ENCODE measurements around the gene HAT1. TPM values are rescaled to one million over a fixed set of nuclear protein-coding genes. Genes with fewer than 3 reads are reported as not detected.
"Not testable (repeated sequence)": the region's sequence is repeated elsewhere in the genome, so short reads cannot be mapped to it uniquely, and the experiment has no call there.

The HAT1 gene
- total and polyA plus RNA-seq, 5 experiments from 2014 or later: 29.8 to 68.8 (median 65.7) TPM

DNA sequence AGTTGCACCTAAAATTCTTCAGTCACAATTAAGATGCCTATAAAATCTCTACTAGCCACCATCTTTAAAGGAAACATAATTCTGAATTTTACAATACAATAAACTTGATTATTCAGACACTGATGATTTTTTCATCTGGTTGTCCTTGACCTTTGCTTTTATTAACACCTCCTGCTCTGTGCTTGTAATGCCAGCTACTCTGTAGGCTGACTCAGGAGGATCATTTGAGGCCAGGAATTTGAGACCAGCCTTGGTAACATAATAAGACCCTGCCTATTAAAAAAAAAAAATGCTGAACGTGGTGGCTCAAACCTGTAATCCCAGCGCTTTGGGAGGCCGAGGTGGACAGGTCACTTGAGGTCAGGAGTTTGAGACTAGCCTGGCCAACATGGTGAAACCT is 38.3 kb downstream of the HAT1 start:
- no peak for ATAC-seq
- Mint-ChIP-seq H3K4me1 (peaks cover 8 to 54% (median 36%) of the 10 kb centered on the region in 4 donors), H3K9me3 (no peaks in the 10 kb centered on the region), H3K36me3 (peaks cover 0 to 26% (median 1%) of the 10 kb centered on the region in 3 donors), H3K4me3 (no peak overlapping the region), H3K27ac (no peak overlapping the region), H3K27me3 (no peaks in the 10 kb centered on the region)
- DNase-seq: no peak
- POLR2A ChIA-PET: no interaction called here

DNA sequence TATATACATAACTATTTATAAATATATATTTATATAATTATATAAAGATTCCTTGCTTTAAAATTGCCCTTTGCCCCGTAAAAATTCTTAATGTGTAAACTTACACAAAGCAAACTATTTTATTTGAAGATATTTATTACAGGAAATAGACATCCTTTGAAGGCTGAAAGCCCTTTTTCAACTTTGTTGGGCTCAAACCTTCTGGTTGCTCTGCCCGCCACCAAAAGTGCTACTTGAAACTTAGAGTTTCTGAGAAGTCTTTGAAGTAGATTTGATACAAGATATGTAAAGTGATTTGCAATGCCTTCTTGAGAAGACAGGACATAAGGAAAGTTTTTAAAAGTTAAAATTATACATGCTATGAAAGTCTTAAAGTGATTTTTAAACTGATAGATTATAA is 40.9 kb downstream of the HAT1 start:
- Mint-ChIP-seq H3K27me3 (no peaks in the 10 kb centered on the region), H3K4me1 (peaks cover 4 to 45% (median 36%) of the 10 kb centered on the region in 4 donors), H3K9me3 (no peaks in the 10 kb centered on the region), H3K4me3 (peak overlapping the region in 2 of 10 donors; percentile 27 to 43), H3K36me3 (peaks cover 7 to 32% (median 17%) of the 10 kb centered on the region in 3 donors), H3K27ac (peak overlapping the region in 1 of 10 donors; percentile 57)
- DNase-seq: peak in 2 of 10 donors; percentile 6 to 8
- POLR2A ChIA-PET: no interaction called here
- ATAC-seq: peak in 1 of 2 donors; percentile 38

DNA sequence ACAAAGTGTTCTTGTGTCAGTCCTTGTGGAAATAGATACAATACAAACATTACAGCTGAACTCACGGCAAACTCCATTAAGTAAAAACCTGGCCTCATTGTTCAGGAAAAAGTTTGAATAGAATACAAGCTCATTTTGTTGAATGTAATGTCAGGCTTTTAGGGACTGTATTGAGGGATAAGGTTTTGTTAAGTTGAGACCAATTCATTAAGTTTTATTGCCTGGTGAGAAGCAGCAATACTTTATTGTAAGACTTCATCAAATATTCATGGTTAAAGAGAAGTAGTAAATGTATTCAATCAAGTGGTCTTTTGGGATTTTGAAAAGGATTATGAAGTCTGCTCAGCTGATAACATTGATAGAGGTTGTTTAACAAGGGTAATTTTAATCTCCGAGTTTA is 42.0 kb downstream of the HAT1 start:
- H3K27ac Mint-ChIP-seq: peak overlapping the region in 2 of 10 donors; percentile 22 to 29
- H3K4me3 Mint-ChIP-seq: no peak overlapping the region
- no peaks in the 10 kb centered on the region for H3K27me3 Mint-ChIP-seq
- H3K36me3 Mint-ChIP-seq: peaks cover 7 to 37% (median 17%) of the 10 kb centered on the region in 3 donors
- DNase-seq (no peak), ATAC-seq (no peak)
- H3K4me1 Mint-ChIP-seq: peaks cover 4 to 40% (median 34%) of the 10 kb centered on the region in 4 donors
- POLR2A ChIA-PET: no interaction called here
- H3K9me3 Mint-ChIP-seq: no peaks in the 10 kb centered on the region

GRCh38 chr2:171965238-171965637 is 43.0 kb downstream of the HAT1 start:
- H3K4me1 Mint-ChIP-seq: peaks cover 4 to 34% (median 29%) of the 10 kb centered on the region in 4 donors
- peaks cover 7 to 37% (median 22%) of the 10 kb centered on the region in 3 donors for H3K36me3 Mint-ChIP-seq
- POLR2A ChIA-PET: no interaction called here
- ATAC-seq: peak in 1 of 2 donors; percentile 22
- no peaks in the 10 kb centered on the region for H3K27me3 Mint-ChIP-seq
- no peaks in the 10 kb centered on the region for H3K9me3 Mint-ChIP-seq
- no peak overlapping the region for H3K4me3 Mint-ChIP-seq
- no peak overlapping the region for H3K27ac Mint-ChIP-seq
- no peak for DNase-seq

DNA sequence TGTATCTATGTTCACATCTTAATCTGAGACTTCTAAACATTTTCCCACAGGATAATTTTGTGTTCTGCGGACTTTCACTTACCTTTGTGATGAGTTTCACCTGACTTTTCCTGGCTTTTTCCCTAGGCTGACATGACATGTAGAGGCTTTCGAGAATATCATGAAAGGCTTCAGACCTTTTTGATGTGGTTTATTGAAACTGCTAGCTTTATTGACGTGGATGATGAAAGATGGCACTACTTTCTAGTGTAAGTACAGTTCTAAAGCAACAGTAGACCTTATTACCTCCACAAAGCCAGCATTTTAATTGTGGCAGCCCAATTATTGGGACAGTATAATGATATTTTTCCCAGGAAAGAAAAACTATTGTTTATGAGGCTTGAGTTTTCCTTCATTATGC is 43.4 kb downstream of the HAT1 start:
- H3K4me3 Mint-ChIP-seq: no peak overlapping the region
- H3K27ac Mint-ChIP-seq: no peak overlapping the region
- H3K27me3 Mint-ChIP-seq: no peaks in the 10 kb centered on the region
- ATAC-seq: peak; percentile 39 to 58
- no peaks in the 10 kb centered on the region for H3K9me3 Mint-ChIP-seq
- DNase-seq: peak in 1 of 10 donors; percentile 12
- peaks cover 7 to 38% (median 22%) of the 10 kb centered on the region in 3 donors for H3K36me3 Mint-ChIP-seq
- POLR2A ChIA-PET: interaction anchor here (0.9 kb wide), 1 partner anchor 43 kb away, joined by 3 read pairs; no protein-coding TSS in a partner anchor
- peaks cover 4 to 34% (median 29%) of the 10 kb centered on the region in 4 donors for H3K4me1 Mint-ChIP-seq

DNA sequence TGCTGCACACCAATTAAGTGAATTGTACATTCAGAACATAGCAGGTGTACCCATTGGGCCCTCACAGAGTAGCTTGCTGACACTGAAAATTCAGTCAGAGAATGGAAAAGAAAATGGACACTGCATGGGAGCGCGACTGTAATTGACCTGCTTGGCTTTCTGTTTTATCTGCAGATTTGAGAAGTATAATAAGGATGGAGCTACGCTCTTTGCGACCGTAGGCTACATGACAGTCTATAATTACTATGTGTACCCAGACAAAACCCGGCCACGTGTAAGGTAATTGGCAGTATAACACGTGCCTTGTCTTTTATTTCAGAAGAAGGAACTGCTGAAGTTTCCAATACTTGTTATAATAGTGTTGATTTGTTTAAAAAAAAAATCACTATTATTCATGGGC is 44.0 kb downstream of the HAT1 start:
- no peak for DNase-seq
- Mint-ChIP-seq H3K27ac (no peak overlapping the region), H3K4me3 (no peak overlapping the region), H3K27me3 (no peaks in the 10 kb centered on the region), H3K36me3 (peaks cover 7 to 42% (median 22%) of the 10 kb centered on the region in 3 donors), H3K4me1 (peaks cover 4 to 32% (median 25%) of the 10 kb centered on the region in 4 donors), H3K9me3 (no peaks in the 10 kb centered on the region)
- ATAC-seq: no peak
- POLR2A ChIA-PET: interaction anchor here (0.9 kb wide), 1 partner anchor 43 kb away, joined by 3 read pairs; no protein-coding TSS in a partner anchor

GRCh38 chr2:171966688-171967087 is 44.4 kb downstream of the HAT1 start:
- Mint-ChIP-seq H3K27ac (no peak overlapping the region), H3K4me1 (peaks cover 4 to 30% (median 23%) of the 10 kb centered on the region in 4 donors), H3K9me3 (no peaks in the 10 kb centered on the region), H3K4me3 (no peak overlapping the region), H3K36me3 (peaks cover 7 to 44% (median 26%) of the 10 kb centered on the region in 3 donors), H3K27me3 (no peaks in the 10 kb centered on the region)
- POLR2A ChIA-PET: no interaction called here
- no peak for ATAC-seq
- DNase-seq: no peak

GRCh38 chr2:171968509-171968908 is 46.2 kb downstream of the HAT1 start:
- ATAC-seq (no peak), DNase-seq (no peak)
- peaks cover 7 to 59% (median 35%) of the 10 kb centered on the region in 3 donors for H3K36me3 Mint-ChIP-seq
- no peaks in the 10 kb centered on the region for H3K27me3 Mint-ChIP-seq
- H3K4me3 Mint-ChIP-seq: no peak overlapping the region
- peak overlapping the region in 1 of 10 donors; percentile 4 for H3K27ac Mint-ChIP-seq
- H3K9me3 Mint-ChIP-seq: no peaks in the 10 kb centered on the region
- H3K4me1 Mint-ChIP-seq: peaks cover 8 to 27% (median 21%) of the 10 kb centered on the region in 4 donors
- POLR2A ChIA-PET: no interaction called here

DNA sequence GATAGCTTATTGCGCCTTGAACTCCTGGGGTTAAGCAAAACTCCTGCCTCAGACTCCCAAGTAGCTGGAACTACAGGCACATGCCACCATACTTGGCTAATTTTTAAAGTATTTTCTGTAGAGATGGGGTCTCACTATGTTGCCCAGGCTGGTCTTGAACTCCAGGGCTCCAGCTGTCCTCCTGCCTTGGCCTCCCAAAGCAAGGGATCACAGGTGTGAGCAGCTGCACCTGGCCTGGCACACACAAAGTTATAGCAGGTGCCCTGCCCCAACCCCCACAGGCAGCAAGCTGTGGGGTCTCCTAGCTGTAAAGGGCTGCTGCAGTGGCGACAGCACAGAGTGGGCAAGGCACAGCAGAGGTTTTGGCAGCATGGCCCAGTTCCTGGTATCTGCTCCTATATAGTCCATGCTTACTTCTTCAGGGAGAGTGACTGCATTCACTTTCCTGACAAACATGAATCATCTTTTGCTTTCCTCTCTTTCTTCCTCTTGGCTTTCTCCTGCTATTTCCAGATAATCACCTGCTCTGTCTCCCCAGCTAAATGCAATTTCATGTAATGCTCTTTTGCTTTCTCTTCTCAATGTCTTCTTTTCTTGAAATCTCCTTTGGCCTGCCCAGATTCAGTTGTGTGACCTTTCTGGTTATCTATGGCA is 50.2 kb downstream of the HAT1 start:
- Mint-ChIP-seq H3K27me3 (no peaks in the 10 kb centered on the region), H3K9me3 (no peaks in the 10 kb centered on the region), H3K36me3 (peaks cover 12 to 76% (median 41%) of the 10 kb centered on the region in 3 donors), H3K4me3 (no peak overlapping the region), H3K4me1 (peaks cover 3 to 8% (median 4%) of the 10 kb centered on the region in 4 donors), H3K27ac (peak overlapping the region in 3 of 10 donors; percentile 24 to 26 (median 26))
- ATAC-seq: no peak
- DNase-seq: no peak
- POLR2A ChIA-PET: no interaction called here

GRCh38 chr2:171979103-171979502 is 56.8 kb downstream of the HAT1 start:
- POLR2A ChIA-PET: no interaction called here
- H3K36me3 Mint-ChIP-seq: peaks cover 25 to 85% (median 52%) of the 10 kb centered on the region in 3 donors
- H3K9me3 Mint-ChIP-seq: no peaks in the 10 kb centered on the region
- H3K4me3 Mint-ChIP-seq: no peak overlapping the region
- H3K27ac Mint-ChIP-seq: no peak overlapping the region
- H3K4me1 Mint-ChIP-seq: peaks cover 0 to 2% (median 0%) of the 10 kb centered on the region in 4 donors
- no peak for DNase-seq
- no peaks in the 10 kb centered on the region for H3K27me3 Mint-ChIP-seq
- no peak for ATAC-seq

GRCh38 chr2:171983924-171984323 is 61.7 kb downstream of the HAT1 start:
- POLR2A ChIA-PET, H3K9me3 Mint-ChIP-seq, H3K27me3 Mint-ChIP-seq, H3K4me1 Mint-ChIP-seq, DNase-seq, ATAC-seq, H3K4me3 Mint-ChIP-seq: not testable (repeated sequence)
- Mint-ChIP-seq H3K27ac (peak overlapping the region in 1 of 10 donors; percentile 13), H3K36me3 (peaks cover 15 to 45% (median 25%) of the 10 kb centered on the region in 3 donors)

- DNase-seq (no peak), ATAC-seq (no peak)
- no peaks in the 10 kb centered on the region for H3K27me3 Mint-ChIP-seq
- POLR2A ChIA-PET: no interaction called here
- H3K4me1 Mint-ChIP-seq: no peaks in the 10 kb centered on the region
- no peak overlapping the region for H3K4me3 Mint-ChIP-seq
- H3K27ac Mint-ChIP-seq: no peak overlapping the region
- H3K36me3 Mint-ChIP-seq: peaks cover 15 to 33% (median 19%) of the 10 kb centered on the region in 3 donors
- no peaks in the 10 kb centered on the region for H3K9me3 Mint-ChIP-seq
Observed at GRCh38 chr2:171985076-171985475, 62.8 kb downstream of the HAT1 start.

DNA sequence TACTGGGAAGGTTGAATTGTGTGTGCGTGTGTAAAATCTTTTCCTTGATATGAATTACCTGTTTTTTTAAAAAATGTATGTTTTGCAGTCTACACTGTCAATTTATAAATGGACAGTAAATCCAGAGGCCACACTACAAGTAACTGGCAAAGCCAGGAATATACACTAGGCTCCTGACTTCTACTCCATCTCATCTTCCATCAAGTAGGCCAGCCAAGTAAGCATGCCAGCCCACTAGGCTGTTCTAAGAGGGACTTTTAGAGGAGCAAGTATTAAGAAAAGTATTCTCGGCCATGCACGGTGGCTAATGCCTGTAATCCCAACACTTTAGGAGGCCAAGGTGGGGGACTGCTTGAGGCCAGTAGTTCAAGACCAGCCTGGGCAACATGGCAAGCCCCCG is 64.5 kb downstream of the HAT1 start:
- no peaks in the 10 kb centered on the region for H3K9me3 Mint-ChIP-seq
- H3K27me3 Mint-ChIP-seq: peaks cover 0 to 2% (median 0%) of the 10 kb centered on the region in 5 donors
- ATAC-seq (no peak), DNase-seq (no peak)
- no peak overlapping the region for H3K4me3 Mint-ChIP-seq
- no peaks in the 10 kb centered on the region for H3K4me1 Mint-ChIP-seq
- POLR2A ChIA-PET: no interaction called here
- no peak overlapping the region for H3K27ac Mint-ChIP-seq
- H3K36me3 Mint-ChIP-seq: peaks cover 15 to 24% (median 16%) of the 10 kb centered on the region in 3 donors
